ENCODE results near the gene NGLY1.

NGLY1 gene

DNA sequence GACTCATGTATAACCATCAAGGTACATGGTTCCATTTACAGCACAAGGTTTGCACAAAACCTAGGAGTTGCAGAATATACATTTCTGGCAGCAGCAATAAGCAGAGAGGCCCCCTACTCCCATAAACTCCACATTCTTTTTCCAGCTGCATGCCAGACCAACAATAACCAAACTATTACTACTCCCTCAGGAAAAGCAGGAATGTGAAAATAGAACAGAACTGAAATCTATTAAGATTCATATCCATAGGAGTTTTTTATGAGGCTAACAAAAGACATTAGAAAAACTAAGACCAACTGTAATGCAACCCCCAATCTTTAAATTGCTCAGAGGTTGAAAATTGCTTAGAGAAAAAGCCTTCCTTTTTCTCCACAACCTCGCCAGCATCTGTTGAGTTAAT is 90.9 kb downstream of the NGLY1 start:
- no peak for DNase-seq (ENCODE audit: extremely low spot score)
- ChIA-PET POLR2A (no interaction called here), CTCF (no interaction called here)
- TF ChIP-seq, protein P1, sequence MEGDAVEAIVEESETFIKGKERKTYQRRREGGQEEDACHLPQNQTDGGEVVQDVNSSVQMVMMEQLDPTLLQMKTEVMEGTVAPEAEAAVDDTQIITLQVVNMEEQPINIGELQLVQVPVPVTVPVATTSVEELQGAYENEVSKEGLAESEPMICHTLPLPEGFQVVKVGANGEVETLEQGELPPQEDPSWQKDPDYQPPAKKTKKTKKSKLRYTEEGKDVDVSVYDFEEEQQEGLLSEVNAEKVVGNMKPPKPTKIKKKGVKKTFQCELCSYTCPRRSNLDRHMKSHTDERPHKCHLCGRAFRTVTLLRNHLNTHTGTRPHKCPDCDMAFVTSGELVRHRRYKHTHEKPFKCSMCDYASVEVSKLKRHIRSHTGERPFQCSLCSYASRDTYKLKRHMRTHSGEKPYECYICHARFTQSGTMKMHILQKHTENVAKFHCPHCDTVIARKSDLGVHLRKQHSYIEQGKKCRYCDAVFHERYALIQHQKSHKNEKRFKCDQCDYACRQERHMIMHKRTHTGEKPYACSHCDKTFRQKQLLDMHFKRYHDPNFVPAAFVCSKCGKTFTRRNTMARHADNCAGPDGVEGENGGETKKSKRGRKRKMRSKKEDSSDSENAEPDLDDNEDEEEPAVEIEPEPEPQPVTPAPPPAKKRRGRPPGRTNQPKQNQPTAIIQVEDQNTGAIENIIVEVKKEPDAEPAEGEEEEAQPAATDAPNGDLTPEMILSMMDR (IDR thresholded peaks at IDR 0.05; ENCODE audit: control extremely low read depth, extremely low read depth, low read depth, missing control alignments) = no peak

DNA sequence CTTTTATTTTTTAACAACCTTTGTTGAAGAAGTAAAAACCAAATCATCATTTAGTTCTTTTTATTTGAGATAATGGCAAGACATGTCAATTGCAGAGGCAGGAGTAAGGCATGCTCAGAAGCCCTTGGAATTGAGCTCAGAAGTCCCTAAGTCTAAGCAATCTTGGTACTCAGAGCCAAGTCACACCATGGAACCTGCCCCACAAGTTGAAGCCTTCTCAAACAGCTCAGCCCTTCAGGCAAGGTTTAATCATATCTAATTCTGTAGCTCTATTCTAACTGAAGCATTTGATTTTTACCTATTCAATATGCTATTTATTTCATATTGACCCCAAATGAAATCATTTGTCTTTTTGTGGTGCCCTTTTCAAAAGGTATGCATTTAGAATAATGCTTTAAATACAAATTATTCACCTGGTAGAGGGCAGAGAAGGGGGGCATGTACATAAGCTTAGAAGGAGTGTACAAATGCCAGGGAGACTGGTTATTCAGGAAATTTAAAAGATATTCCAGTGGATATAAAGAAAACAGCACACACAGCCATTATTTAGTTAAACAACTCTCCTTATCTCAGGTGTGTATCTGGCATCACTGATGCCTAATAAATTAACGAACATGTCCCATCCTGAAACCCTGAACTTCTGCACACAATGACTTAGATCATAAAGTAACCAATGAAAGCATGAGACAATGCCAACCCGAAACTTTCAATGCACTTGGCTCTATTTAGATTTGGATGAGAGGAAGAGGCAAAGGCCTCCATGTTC is 92.3 kb downstream of the NGLY1 start:
- ChIA-PET POLR2A (no interaction called here), CTCF (interaction anchor here (0.8 to 1.6 kb wide), 2 partner anchors 10 to 12 kb away, joined by 4 read pairs; no protein-coding TSS in a partner anchor)
- TF ChIP-seq, protein P1 (IDR thresholded peaks at IDR 0.05; ENCODE audit: control extremely low read depth, extremely low read depth, low read depth, missing control alignments) = no peak
- no peak for DNase-seq (ENCODE audit: extremely low spot score)

DNA sequence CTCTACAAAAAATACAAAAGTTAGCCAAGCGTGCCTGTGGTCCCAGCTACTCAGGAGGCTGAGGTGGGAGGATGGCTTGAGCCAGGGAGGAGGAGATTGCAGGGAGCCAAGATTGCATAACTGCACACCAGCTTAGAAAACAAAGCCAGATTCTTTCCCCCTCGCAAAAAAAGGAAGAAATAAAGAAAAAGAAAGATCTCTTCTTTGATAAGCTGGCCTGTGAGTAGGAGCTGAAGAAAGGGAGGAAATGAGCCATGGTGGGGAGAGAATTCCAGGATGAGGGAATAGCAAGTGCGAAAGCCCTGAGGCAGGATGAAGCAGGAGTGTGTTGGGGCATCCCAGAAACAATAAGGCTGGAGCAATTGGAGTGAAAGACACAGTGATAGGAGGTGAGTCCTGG is 94.0 kb downstream of the NGLY1 start:
- CTCF ChIA-PET = interaction anchor here (1.2 to 1.6 kb wide), 3 partner anchors 8 to 29 kb away, joined by 3 to 4 read pairs (median 3); no protein-coding TSS in a partner anchor
- TF ChIP-seq, protein P1 (IDR thresholded peaks at IDR 0.05; ENCODE audit: control extremely low read depth, extremely low read depth, low read depth, missing control alignments) = no peak
- DNase-seq (ENCODE audit: extremely low spot score) = no peak
- POLR2A ChIA-PET = no interaction called here

DNA sequence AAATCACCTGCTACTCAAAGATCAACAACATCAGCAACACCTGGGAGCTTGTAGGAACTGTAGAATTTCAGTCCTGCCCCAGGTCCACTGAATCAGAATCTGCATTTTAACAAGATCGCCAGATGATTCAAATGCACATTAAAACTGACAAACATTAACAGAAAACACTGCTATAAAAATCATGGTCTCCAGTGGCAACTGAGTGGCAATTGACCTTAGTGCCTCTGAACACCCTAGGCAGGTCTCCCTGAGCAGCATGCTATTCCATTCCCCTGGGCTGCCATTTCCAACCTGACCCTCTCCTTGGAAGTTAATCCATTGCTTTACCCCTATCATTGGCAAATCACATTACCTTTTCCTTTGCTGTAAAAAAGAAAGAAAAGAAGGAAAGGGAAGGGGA is 95.5 kb downstream of the NGLY1 start:
- DNase-seq (ENCODE audit: extremely low spot score) = no peak
- ChIA-PET POLR2A (no interaction called here), CTCF (interaction anchor here (0.7 kb wide), 1 partner anchor 12 kb away, joined by 3 read pairs; no protein-coding TSS in a partner anchor)
- TF ChIP-seq, protein P1 (IDR thresholded peaks at IDR 0.05; ENCODE audit: control extremely low read depth, extremely low read depth, low read depth, missing control alignments) = no peak

DNA sequence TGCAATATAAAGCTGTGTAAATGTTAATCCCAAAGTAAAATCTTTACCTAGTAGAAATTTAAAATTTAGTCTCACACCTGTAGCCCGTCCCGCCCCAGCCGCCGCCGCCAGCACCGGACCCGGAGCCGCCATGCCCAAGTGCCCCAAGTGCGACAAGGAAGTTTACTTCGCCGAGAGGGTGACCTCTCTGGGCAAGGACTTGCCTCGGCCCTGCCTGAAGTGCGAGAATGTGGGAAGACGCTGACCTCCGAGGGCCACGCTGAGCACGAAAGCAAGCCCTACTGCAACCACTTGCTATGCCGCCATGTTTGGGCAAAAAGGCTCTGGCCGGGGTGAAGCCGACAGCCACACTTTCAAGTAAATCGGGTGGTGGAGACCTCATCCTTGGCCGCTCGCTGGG is 96.5 kb downstream of the NGLY1 start:
- TF ChIP-seq, protein P1 (IDR thresholded peaks at IDR 0.05; ENCODE audit: control extremely low read depth, extremely low read depth, low read depth, missing control alignments) = no peak
- no peak for DNase-seq (ENCODE audit: extremely low spot score)
- ChIA-PET POLR2A (no interaction called here), CTCF (interaction anchor here (4.0 kb wide), 1 partner anchor 19 kb away, joined by 11 read pairs; no protein-coding TSS in a partner anchor)

DNA sequence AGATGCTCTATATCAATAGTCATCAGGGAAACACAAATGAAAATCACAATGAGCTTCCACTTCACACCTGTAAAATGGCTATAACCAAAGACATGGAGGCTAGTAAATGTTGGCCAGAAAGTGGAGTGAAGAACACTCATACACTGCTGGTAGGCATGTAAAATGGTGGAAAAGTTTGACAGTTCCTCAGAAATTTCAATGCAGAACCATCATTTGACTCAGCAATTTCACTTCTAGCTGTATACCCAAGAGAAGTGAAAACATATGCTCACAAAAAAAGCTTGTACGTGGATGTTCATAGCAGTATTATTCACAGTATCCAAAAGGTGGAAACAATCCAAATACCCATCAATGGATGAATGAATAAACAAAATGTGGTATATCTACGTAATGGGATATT is 99.4 kb downstream of the NGLY1 start:
- ChIA-PET CTCF (interaction anchor here (0.6 to 4.0 kb wide), 6 partner anchors 12 to 1036 kb away, joined by 3 to 11 read pairs (median 6); no protein-coding TSS in a partner anchor), POLR2A (no interaction called here)
- no peak for DNase-seq (ENCODE audit: extremely low spot score)
- TF ChIP-seq, protein P1 (IDR thresholded peaks at IDR 0.05; ENCODE audit: control extremely low read depth, extremely low read depth, low read depth, missing control alignments) = no peak
